DMS79 (cell line): ENCODE results near the gene TADA1.
"Not testable (repeated sequence)": the region's sequence is repeated elsewhere in the genome, so short reads cannot be mapped to it uniquely, and the experiment has no call there.

Experiments used
- DNase-seq: peaks from one replicate; lab custom pipeline; 2025; lab: John Stamatoyannopoulos, UW

Gene TADA1

GRCh38 chr1:166889776-166890175 is 13.7 kb upstream of the TADA1 start:
- no peak for DNase-seq

DNA sequence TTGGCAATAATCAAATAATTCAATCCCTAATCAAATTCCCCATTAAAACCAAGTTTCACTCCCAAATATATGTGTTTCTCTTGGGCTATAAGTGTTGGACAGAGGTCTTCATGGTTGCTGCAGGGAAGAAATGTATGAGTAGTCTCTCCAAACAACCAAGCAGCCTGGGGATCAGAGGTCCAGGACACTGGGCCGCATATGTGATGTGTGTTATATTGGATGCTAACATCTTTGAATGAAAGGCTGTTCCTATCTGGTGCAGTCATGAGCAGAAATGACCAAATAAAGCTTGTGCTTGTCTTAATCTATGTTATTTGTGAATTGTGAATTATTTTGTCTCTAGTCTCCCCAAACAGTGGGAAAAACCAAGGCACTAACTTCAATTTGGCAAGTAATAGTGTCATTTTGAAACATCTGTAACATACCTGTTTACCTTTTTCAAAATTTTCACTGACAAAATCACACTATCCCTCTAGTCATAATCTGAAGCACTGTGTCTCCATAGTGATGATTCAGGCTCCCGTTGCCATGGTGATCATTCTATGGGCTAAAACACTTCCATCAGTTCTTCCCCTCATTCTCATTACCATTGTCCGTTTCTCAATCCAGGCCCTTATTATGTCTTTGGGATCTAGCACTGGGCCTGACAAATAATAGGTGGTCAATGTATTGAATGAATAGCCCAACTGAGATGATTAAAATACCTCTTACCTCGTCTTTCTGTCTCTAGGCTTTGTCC is 12.5 kb upstream of the TADA1 start:
- no peak for DNase-seq

DNA sequence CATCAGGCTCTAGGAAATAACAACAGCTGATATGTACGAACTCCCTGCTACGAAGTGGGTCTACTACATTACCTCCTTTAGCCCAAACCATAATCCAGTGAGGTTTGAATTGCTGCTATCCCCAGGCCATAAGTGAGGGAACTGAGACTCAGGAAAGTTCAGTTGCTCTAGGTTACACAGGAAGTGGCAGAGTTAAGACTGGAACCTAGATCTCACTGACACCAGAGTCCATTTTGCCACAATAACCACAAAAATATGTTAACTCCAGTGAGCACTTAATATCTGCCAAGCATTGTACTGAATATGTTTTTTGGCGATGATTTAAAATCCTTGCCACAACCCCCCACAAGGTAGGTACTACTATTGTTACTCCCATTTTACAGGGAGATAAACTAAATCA is 8.9 kb upstream of the TADA1 start:
- DNase-seq, result no peak

DNA sequence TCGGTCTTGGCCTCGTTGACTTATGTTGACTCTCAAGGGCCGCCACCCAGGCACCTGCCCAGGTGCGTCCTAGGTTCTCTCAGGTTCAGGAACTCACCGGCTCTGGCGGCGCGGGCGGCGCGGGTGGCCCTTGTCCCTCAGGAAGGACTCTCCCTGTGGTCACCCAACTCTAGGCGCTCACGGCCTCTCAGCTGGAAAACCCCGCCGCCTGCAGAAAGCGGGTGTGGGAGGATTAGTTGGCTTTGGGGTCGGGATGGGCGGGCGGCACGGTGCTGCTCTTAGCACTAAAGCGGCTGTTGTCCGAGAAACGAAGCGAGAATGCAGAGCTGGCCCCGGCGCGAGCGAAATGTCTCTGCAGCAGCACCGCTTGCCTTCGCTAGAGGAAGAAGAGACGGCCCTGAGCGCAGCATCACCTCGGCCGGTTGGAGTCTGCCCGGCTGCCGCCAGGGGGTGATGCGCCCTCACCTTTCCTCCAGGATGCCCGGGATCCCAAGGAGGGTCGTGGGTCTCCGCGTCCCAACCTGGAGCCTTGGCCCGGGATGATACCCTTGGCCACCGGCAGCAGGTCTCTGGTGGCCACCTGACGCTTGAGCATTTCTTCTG is 8.1 kb upstream of the TADA1 start:
- DNase-seq, result peak; percentile 8

GRCh38 chr1:166882893-166883292 is 6.8 kb upstream of the TADA1 start:
- no peak for DNase-seq

DNA sequence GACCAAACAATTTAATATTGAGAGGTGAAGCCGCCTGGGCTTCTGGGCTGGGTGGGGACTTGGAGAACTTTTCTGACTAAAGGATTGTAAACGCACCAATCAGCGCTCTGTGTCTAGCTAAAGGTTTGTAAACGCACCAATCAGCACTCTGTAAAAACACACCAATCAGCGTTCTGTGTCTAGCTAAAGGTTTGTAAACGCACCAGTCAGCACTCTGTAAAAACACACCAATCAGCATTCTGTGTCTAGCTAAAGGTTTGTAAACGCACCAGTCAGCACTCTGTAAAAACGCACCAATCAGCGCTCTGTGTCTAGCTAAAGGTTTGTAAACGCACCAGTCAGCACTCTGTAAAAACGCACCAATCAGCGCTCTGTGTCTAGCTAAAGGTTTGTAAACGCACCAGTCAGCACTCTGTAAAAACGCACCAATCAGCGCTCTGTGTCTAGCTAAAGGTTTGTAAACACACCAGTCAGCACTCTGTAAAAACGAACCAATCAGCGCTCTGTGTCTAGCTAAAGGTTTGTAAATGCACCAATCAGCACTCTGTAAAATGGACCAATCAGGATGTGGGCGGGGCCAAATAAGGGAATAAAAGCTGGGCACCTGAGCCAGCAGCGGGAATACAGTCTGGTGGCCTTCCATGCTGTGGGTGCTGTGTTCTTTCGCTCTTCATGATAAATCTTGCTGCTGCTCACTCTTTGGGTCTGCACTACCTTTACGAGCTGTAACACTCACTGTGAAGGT is 2.3 kb upstream of the TADA1 start:
- not testable (repeated sequence) for DNase-seq

GRCh38 chr1:166876540-166876838 is 425 bp upstream of the TADA1 start:
- DNase-seq, result no peak

DNA sequence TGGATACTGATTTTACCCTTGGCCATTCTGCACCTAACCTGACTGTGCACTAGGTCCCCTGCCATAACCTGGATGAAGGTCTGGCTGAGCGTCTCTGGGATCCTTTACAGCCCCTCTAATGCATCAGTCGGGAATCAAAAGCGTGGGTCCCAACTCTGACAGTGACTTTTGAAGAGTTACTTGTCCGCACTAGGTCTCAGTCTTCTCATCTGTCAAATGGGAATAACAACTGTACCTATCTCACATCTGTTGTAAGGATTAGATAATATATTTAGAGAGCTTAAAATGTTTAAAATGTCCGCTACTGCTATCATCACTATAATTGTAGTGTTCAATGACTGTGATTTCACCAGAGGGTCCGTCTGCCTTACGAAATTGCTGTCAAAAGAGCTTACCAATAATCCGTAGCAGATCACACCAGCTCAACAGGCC is 746 bp downstream of the TADA1 start:
- no peak for DNase-seq

GRCh38 chr1:166874464-166874863 is 1.6 kb downstream of the TADA1 start:
- no peak for DNase-seq

GRCh38 chr1:166870584-166870983 is 5.5 kb downstream of the TADA1 start:
- no peak for DNase-seq

DNA sequence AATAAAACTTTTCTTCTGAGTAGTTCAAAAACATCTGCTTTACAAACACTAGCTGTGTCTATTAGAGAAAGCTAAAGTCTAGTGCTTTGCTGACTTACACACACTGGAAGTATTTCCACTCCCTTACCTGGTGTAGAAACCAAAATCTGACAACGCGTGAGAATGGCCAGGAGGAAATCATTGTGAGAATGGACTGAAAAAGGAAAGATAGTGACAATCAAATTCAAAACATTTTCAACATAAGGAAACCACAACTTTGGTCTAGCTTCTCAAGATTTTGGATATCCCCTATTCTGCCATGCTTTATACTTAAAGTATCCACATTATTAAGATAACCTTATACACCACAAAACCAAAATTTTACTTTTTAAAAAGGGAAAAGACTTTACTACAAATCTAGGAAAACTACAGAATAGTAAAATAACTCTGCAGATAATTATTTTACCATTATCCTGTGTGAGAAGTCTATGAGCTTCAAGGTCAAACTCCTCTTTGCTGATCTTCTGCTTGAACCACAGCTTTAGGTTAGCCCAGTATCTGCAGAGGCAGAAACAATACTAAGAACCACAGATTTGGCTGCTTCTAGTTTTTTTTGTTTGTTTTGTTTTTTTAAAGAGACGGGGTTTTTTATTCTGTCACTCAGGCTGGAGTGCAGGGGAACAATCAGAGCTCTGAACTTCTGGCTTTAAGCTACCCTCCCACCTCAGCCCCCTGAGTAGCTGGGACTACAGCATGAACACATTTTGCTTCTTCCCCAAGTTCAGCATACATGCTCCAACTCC is 6.6 kb downstream of the TADA1 start:
- no peak for DNase-seq

DNA sequence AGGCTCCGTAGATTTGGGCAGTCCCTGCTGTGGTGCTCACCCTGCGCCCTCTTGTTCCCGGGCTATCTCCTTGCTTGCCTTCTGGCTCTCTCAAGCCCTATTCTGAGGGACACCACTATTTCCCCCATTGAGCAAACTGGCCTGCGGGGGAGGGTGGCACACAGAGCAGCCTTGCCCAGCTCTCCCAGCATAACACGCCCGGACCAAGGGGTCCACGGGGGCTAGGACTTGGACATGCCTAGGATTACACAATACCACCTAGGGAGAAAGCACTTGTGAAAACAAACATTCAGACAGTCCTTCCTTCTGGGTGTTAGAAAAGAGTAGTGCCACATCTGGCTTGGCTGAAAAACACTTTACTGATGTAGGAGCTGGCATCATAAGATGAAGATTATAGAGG is 7.4 kb downstream of the TADA1 start:
- DNase-seq, result no peak

- DNase-seq, result no peak
Observed at GRCh38 chr1:166865926-166866325, 10.1 kb downstream of the TADA1 start.

- no peak for DNase-seq
Observed at GRCh38 chr1:166859597-166859996, 16.5 kb downstream of the TADA1 start.

- DNase-seq, result no peak
Observed at GRCh38 chr1:166858726-166859419, 17.2 kb downstream of the TADA1 start.

DNA sequence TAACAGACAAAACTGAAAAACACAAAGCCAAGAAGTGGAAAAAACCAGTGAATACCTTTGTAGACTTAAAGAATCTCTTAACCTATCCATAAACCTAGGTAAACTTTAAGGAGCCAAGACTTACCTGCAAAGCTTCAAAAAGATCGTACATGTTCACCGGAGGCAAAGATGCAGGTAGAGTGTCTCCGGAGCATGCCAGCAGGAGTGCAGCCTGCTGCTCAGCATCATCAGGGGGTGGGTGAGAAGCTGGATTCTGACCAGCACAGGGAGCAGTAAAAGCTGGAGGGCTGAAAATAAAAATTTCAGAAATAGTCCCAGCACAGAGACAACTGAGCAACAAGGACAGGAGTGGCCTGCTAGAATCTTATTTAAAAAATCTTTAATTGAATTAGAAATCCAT is 18.1 kb downstream of the TADA1 start:
- no peak for DNase-seq

- DNase-seq, result no peak
Observed at GRCh38 chr1:166855558-166855957, 20.5 kb downstream of the TADA1 start.

DNA sequence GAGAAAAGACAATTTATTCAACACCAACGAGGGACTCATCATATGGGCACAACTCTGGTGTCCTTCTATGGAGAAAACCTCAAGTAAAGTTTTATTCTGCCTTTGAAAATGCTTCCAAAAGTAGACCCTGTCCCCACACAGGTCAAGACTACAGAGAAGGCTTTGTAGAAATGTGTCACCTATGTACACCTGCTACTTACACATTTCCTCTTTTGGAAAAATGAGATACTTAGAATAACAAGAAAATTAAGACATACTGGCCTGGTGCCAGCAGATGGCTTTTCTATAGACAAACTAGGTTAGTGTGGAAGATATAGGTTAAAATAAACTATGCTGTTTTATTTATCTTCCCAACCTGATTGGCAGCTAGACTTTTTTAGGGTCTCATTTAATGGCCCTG is 23.1 kb downstream of the TADA1 start:
- no peak for DNase-seq

DNA sequence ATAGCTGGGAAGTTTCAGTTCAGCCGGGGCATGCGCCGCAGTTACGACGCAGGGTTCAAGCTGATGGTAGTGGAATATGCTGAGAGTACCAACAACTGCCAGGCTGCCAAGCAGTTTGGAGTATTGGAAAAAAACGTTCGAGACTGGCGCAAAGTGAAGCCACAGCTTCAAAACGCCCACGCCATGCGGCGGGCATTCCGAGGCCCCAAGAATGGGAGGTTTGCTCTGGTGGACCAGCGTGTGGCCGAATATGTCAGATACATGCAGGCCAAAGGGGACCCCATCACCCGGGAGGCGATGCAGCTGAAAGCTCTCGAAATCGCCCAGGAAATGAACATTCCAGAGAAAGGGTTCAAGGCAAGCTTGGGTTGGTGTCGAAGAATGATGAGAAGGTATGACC is 26.9 kb downstream of the TADA1 start:
- DNase-seq, result no peak

- DNase-seq, result no peak
Observed at GRCh38 chr1:166848193-166848592, 27.9 kb downstream of the TADA1 start.

GRCh38 chr1:166844791-166845190 is 31.3 kb downstream of the TADA1 start:
- DNase-seq, result no peak
